Measurements from ENCODE around the gene RFNG.

The RFNG gene

DNA sequence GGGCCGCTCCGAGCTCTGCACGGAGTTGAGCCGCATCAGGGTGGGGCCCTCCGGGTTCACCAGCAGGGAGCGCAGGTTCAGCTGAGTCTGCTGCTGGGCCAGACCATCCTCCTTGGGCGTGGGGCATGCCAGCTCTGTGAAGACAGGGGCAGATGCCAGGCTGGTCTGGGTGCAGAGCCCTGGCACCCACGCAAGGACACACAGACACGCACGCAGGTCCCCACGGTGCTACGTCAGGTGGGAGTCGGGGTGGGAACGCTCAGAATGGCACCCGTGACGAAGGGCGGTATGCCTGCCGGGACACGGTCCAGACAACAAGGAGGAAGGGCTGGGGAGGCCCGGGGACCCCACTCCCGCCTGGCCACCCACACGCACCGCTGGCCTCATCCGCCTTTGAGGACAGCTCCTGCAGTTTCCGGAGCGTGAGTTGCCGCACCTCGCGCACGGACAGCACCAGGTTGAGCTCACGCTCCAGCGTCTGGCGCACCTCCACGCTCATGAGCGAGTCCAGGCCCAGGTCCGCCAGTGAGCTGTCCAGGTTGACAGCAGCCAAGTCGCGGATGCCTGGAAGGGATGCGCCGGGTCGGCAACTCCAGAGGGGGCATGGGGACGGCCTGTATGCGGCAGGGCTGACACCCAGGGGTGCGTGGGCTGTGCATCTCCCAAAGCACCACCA lies 29.3 kb upstream of the RFNG start:
- Mint-ChIP-seq H3K4me3 (no peak overlapping the region), H3K9me3 (no peaks in the 10 kb centered on the region), H3K27ac (no peak overlapping the region), H3K4me1 (peaks cover 13% of the 10 kb centered on the region), H3K36me3 (ENCODE audit: low read depth) (peaks cover 15% of the 10 kb centered on the region), H3K27me3 (ENCODE audit: low read depth) (no peaks in the 10 kb centered on the region)
- TF ChIP-seq, protein P1, sequence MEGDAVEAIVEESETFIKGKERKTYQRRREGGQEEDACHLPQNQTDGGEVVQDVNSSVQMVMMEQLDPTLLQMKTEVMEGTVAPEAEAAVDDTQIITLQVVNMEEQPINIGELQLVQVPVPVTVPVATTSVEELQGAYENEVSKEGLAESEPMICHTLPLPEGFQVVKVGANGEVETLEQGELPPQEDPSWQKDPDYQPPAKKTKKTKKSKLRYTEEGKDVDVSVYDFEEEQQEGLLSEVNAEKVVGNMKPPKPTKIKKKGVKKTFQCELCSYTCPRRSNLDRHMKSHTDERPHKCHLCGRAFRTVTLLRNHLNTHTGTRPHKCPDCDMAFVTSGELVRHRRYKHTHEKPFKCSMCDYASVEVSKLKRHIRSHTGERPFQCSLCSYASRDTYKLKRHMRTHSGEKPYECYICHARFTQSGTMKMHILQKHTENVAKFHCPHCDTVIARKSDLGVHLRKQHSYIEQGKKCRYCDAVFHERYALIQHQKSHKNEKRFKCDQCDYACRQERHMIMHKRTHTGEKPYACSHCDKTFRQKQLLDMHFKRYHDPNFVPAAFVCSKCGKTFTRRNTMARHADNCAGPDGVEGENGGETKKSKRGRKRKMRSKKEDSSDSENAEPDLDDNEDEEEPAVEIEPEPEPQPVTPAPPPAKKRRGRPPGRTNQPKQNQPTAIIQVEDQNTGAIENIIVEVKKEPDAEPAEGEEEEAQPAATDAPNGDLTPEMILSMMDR (IDR thresholded peaks at IDR 0.05; ENCODE audit: unreplicated experiment in 3 of 3) = no peak

DNA sequence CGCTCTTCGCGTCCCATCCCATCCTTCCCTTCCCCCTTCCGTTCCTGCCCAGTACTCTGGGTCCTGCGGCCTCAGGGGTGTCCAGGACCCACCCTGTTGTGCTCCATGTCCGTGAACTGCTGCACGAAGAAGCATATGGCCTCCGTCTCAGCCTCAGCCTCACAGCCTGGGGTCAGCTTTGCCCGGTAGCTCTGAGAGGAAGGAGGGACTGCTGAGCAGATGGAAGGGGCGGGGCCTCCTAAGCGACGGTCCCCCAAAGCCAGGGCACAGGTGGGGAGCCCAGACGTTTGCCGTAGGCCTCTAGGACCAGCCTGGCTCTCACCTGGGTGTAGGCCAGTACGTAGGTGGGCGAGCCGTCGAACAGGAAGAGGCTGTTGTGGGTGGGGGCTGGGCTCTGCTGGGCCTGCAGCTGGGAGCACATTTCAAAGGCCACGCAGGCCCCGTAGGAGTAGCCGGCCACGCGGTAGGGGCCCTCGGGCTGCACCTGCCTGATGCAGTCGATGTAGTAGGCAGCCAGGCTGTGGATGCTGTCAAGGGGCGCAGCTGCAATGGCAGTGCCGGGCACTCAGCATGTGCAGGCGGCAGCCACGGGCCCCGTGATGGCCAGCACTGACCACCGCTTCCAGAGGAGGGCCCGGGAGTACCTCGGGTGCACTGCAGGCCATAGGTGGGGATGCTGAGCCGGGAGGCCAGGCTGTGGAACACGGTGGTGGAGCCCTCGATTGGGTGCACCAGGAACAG lies 28.6 kb upstream of the RFNG start:
- Mint-ChIP-seq H3K4me1 (peaks cover 13% of the 10 kb centered on the region), H3K9me3 (no peaks in the 10 kb centered on the region), H3K4me3 (no peak overlapping the region), H3K27me3 (ENCODE audit: low read depth) (no peaks in the 10 kb centered on the region), H3K27ac (no peak overlapping the region), H3K36me3 (ENCODE audit: low read depth) (peaks cover 15% of the 10 kb centered on the region)
- TF ChIP-seq, protein P1 (IDR thresholded peaks at IDR 0.05; ENCODE audit: unreplicated experiment in 3 of 3) = no peak

DNA sequence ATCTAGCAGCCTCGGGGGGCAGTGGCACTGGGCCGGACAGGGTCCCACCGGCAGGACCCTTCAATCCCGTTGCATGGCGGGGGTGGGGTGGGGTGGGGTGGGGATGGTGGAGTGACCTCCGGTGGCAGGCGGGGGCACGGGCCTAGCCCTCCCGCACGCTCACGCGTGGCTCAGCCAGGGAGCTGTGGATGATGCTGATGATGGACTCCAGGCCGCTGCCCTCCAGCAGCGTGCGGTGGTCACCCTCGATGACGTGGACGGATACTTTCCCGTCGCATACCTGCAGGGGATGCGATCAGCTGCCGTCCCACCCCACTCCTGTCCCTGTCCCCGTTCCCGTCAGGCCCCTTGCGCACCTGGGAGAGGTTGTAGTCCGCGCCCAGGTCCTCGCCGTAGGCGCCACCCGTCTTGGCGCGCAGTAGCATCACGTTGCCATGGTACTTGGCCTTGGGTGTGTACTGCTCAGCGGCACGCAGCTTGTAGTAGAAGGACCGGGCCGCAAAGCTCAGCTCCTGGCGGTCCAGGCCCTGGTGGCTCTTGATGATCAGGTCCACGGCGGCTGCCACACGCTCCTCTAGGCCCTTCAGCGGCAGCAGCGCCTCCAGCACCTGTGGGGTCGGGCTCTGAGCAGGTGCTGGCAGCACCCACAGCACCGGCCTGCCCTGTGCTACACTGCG lies 27.5 kb upstream of the RFNG start:
- H3K27ac Mint-ChIP-seq = no peak overlapping the region
- H3K36me3 Mint-ChIP-seq (ENCODE audit: low read depth) = peaks cover 12% of the 10 kb centered on the region
- H3K9me3 Mint-ChIP-seq = no peaks in the 10 kb centered on the region
- peaks cover 13% of the 10 kb centered on the region for H3K4me1 Mint-ChIP-seq
- no peak overlapping the region for H3K4me3 Mint-ChIP-seq
- peaks cover 5% of the 10 kb centered on the region for H3K27me3 Mint-ChIP-seq (ENCODE audit: low read depth)
- TF ChIP-seq, protein P1 (IDR thresholded peaks at IDR 0.05; ENCODE audit: unreplicated experiment in 3 of 3) = no peak

DNA sequence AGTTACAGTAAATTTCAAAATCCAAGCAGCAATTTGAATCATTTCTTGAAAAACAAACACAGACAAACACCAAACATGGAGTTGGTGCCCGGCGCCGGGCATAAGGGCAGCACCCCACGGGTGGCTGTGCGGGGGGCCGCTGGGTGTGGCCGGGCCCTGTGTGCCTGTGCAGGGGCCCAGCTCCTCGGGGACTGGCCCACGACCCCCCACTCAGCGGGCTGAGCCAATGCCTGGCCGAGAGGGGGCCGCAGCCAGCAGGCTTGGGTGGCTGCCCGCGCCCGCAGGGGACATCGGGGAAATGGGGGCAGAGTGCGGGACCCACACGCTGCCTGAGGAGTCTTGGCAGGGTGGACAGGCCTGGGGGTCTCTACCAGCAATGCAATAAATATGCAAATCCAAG lies 26.8 kb upstream of the RFNG start:
- H3K4me1 Mint-ChIP-seq = peaks cover 13% of the 10 kb centered on the region

DNA sequence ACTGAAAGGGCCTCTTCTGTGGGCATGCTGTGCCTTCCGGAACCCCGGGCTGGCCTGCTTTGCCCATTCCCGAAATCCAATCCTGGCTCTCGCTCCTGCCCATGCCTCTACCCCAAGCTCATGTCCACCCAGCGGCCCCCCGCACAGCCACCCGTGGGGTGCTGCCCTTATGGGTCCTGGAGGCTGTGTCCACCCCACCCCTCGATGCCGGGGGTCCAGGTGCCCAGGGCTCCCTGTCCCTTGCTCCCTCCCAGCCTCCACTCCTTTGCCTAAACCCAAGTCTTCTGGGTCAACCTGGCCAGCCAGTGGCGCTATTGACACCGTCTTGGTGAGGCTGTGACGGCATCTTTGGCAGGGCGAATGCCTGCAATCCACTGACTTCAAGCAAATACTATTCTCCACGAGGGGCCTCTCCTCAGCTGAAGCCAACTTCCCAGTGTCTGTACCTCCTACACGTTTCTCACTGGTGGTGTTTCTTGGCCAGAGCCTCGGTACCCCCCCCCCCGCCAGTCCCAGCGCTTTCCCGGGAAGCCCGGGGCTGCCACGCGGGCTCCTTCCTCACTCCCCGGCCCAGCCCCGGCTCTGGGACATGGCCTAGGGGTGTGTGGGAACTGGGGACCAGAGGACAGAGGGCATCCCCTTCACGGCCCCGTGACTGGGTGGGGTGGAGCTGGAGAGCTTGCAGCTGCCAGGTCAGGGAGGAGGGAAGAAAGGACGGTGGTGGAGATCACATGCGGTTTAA lies 26.2 kb upstream of the RFNG start:
- H3K27ac Mint-ChIP-seq = peak overlapping the region; percentile 84 to 96 (median 94)
- TF ChIP-seq, protein P1 (IDR thresholded peaks at IDR 0.05; ENCODE audit: unreplicated experiment in 3 of 3) = no peak
- H3K4me3 Mint-ChIP-seq = peak overlapping the region in 2 of 3 experiments; percentile 47 to 65
- H3K36me3 Mint-ChIP-seq (ENCODE audit: low read depth) = peaks cover 11% of the 10 kb centered on the region
- peaks cover 13% of the 10 kb centered on the region for H3K4me1 Mint-ChIP-seq
- H3K9me3 Mint-ChIP-seq = no peaks in the 10 kb centered on the region
- H3K27me3 Mint-ChIP-seq (ENCODE audit: low read depth) = peaks cover 9% of the 10 kb centered on the region

More for the DNA sequence above, 26.8 kb upstream of the RFNG start:
- H3K27me3 Mint-ChIP-seq (ENCODE audit: low read depth) = peaks cover 8% of the 10 kb centered on the region
- peaks cover 11% of the 10 kb centered on the region for H3K36me3 Mint-ChIP-seq (ENCODE audit: low read depth)
- H3K27ac Mint-ChIP-seq = peak overlapping the region; percentile 84 to 96 (median 94)
- TF ChIP-seq, protein P1 (IDR thresholded peaks at IDR 0.05; ENCODE audit: unreplicated experiment in 3 of 3) = no peak
- no peaks in the 10 kb centered on the region for H3K9me3 Mint-ChIP-seq
- peak overlapping the region in 1 of 3 experiments; percentile 16 for H3K4me3 Mint-ChIP-seq

All from nephron (organoid).